Activated CD4-positive, CD25-positive, alpha-beta regulatory T cell (primary cell): ENCODE data around the gene RAD23A.
"Not testable (repeated sequence)": the region's sequence is repeated elsewhere in the genome, so short reads cannot be mapped to it uniquely, and the experiment has no call there.

Experiments
- DNase-seq, 4 experiments: peaks; one replicate each; lab custom pipeline; 2025; lab: John Stamatoyannopoulos, UW

The RAD23A gene

DNA sequence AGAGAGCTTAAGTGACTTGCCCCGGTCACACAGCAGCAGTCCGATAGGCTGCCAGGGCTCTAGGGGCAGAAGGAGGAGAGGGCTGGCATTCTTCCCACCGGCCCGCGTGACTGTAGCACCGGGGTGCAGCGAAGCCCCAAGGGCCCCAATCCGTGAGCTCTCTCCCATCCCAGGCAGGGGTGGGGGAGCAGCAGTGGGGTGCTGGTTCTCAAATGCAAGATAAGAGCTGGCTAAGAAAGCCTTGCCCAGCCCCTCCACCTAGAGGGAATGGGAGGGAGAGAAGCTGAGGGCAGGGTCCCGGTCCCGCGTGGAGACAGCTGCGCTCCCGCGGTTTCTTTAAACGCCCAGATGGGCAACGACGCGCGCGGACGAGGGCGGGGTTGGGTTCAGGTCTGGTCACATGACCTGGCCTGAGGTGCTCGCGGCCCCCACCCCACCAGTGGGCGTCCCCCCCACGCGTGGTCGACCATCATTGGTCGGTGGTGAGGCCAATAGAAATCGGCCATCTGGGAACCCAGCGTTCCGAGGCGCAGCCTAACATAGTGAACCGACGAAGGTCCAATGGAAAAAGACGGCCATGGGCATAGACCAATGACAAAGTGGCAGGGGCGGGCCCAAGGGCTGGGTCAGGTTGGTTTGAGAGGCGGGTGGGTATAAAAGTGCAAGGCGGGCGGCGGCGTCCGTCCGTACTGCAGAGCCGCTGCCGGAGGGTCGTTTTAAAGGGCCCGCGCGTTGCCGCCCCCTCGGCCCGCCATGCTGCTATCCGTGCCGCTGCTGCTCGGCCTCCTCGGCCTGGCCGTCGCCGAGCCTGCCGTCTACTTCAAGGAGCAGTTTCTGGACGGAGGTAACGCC lies 7.5 kb upstream of the RAD23A start, which contains the start of gene CALR:
Gene CALR (plus strand): TSS at position 683 of the 852 bp plus-strand sequence. CDS start 71 bp downstream, at position 754.
- DNase-seq, result peak; percentile 96 to 99 (median 98)

DNA sequence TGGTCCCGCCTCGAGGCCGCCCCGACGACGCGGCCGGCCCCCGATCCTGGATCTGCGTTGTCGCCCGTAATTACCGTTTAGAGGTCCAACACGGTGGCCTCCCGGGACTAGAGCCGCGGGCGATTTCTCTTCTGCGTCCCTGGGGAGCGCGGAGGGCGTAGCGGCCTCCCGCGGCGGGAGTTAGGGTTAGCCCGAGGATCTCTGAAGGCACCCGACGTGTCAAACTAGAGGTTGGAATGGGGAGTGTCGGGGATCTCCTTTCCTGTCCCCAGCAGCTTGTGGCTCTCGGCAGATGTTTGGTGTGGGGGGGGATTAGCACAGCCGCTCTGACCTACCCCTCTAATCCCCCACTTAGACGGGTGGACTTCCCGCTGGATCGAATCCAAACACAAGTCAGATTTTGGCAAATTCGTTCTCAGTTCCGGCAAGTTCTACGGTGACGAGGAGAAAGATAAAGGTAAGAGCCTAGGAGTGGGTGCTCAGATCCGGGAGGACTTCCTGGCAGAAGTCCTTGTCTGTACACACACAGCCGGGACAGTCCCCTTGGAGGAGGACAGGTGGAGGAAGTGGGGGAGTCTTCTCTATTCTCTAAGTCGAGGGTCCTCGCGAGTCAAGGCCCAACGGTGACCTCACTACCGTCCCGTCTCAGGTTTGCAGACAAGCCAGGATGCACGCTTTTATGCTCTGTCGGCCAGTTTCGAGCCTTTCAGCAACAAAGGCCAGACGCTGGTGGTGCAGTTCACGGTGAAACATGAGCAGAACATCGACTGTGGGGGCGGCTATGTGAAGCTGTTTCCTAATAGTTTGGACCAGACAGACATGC lies 6.7 kb upstream of the RAD23A start:
- no peak for DNase-seq

- DNase-seq, result no peak
Measured at GRCh38 chr19:12939975-12940423, 5.7 kb upstream of the RAD23A start.

DNA sequence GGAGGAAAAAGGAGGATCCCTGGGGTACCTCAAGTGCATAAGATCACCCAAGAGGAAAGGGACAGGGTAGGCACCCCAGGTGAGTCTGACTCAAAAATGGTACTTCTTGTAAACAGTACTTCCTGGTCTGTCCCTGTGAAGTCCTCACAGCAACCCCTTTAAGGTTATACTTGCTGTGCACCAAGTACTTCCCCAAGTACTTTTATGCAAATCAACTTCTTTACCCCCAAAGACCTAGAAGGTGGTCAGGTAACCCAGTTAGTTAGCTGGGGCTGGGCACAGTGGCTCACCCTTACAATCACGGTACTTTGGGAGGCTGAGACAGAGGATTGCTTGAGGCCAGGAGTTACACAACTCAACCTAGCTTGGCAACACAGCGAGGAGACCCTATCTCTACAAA lies 4.8 kb upstream of the RAD23A start:
- no peak for DNase-seq

DNA sequence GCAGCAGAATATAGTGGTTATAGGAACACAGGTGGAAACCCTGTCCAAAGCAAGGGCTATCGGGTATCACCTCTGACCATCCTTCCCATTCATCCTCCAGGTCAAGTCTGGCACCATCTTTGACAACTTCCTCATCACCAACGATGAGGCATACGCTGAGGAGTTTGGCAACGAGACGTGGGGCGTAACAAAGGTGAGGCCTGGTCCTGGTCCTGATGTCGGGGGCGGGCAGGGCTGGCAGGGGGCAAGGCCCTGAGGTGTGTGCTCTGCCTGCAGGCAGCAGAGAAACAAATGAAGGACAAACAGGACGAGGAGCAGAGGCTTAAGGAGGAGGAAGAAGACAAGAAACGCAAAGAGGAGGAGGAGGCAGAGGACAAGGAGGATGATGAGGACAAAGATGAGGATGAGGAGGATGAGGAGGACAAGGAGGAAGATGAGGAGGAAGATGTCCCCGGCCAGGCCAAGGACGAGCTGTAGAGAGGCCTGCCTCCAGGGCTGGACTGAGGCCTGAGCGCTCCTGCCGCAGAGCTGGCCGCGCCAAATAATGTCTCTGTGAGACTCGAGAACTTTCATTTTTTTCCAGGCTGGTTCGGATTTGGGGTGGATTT lies 2.1 kb upstream of the RAD23A start:
- DNase-seq, result no peak

GRCh38 chr19:12944104-12944674 lies 1.5 kb upstream of the RAD23A start:
- no peak for DNase-seq

- peak; percentile 25 to 53 (median 42) for DNase-seq
Measured at GRCh38 chr19:12946092-12946721, 545 bp downstream of the RAD23A start.

DNA sequence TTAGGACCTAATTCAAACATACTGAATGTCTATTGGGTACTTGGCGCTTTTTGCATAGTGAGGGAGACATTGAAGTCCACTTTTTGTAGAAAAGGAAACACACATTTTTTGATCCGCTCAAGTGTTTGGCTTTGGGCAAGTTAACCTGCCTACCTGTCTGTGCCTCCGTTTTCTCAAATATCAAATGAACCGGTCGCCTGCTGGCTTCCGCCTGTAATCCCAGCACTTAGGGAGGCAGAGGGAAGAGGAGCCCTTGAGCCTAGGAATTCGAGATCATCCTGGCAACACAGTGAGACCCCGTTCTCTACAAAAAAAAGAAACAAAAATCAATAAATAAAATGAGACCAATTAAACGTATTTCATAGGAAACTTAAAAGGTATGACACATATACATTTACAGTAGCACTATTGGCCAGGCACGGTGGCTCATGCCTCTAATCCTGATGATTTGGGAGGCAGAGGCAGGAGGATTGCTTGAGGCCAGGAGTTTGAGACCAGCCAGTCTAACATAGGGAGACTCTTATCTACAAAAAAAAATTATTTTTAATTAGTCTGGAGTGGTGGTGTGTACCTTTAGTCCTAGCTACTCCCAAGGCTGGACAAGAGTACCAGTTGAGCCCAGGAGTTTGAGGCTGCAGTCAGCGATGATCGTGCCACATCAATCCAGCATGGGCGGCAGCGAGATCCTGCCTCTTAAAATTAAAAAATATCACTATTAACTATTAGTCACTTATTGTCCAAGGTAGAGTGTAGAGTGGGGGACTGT lies 1.3 kb downstream of the RAD23A start:
- no peak for DNase-seq

- DNase-seq, result no peak
Measured at GRCh38 chr19:12947702-12948611, 2.3 kb downstream of the RAD23A start.

DNA sequence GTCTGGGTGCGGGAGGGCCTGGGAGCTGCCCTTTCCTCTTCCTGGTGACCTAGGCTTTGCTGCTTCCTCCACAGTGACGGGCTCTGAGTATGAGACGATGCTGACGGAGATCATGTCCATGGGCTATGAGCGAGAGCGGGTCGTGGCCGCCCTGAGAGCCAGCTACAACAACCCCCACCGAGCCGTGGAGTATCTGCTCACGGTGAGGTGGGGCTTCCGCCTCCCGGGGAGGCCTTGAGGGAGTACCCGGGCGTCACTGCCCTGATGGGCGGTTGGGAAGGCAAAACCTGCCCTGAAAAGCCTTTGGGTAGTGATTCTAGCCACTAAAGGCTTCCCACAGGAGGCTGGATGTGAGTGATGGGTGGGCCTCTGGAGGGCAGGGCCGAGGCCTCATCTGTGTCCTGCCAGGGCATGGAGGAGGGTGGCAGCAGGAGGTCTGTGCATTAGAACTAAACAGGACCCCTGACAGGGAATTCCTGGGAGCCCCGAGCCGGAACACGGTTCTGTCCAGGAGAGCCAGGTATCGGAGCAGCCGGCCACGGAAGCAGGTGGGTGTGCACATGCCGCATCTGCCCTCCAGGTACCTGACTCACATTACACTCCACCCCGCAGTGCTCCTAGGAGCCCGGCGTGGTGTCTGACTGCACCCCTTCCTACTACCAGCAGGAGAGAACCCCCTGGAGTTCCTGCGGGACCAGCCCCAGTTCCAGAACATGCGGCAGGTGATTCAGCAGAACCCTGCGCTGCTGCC lies 3.1 kb downstream of the RAD23A start:
- no peak for DNase-seq

DNA sequence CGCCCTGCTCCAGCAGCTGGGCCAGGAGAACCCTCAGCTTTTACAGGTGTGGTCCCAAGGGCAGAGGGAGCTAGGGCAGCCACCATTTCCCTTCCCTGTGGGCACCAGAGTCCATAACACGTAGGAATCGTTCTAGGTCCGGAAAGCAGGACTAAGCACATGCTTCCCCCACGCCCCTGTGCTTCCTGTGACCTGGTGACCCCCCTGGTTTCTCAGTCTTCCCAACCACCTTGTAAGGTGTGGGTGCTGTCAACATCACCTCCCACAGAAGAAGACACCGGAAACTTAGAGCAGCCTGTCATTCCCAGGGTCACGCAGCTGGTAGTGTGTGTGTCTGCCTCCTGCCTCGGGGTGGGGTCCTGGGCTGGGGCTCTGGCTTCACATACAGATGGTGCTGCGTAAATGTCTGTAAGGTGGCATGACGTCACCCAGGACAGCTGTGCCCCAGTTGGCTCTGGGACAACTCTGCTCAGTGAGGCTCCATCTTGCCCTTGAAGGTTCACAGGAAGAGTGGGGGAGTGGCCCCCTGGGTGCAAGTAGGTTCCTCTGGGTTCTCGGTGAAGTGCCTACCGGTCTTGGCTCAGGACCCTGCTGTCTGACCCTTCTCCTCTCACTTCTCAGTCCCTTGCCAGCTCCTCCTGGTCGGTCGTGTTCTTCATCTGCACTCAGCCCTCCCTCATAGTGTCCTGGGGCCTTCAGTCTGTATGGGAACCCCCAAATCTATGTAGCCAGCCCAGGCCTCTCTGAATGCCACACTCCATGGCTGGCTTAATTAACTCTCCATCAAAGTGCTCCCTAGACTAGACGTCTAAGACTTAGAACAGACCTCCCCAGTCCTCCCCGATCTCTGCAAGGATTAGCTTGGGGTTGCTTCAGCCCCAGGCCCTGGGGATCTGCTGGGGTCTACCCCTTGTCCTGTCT lies 4.0 kb downstream of the RAD23A start:
- DNase-seq, result no peak

GRCh38 chr19:12952050-12952449 lies 6.4 kb downstream of the RAD23A start:
- not testable (repeated sequence) for DNase-seq

DNA sequence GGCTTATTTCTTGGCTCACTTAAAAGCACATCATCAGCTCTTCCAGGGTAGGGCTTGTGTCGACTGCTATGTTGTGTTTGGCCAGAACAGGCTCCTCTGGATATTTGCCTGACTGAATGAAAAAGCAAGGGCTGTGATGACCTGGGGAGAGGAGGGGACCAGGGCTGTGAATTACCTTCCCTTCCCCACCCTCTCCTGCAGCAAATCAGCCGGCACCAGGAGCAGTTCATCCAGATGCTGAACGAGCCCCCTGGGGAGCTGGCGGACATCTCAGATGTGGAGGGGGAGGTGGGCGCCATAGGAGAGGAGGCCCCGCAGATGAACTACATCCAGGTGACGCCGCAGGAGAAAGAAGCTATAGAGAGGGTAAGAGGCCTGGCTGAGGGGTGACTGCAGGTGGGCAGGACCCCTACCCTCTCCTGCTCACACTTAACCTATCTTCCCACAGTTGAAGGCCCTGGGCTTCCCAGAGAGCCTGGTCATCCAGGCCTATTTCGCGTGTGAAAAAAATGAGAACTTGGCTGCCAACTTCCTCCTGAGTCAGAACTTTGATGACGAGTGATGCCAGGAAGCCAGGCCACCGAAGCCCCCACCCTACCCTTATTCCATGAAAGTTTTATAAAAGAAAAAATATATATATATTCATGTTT lies 7.0 kb downstream of the RAD23A start:
- DNase-seq, result no peak

DNA sequence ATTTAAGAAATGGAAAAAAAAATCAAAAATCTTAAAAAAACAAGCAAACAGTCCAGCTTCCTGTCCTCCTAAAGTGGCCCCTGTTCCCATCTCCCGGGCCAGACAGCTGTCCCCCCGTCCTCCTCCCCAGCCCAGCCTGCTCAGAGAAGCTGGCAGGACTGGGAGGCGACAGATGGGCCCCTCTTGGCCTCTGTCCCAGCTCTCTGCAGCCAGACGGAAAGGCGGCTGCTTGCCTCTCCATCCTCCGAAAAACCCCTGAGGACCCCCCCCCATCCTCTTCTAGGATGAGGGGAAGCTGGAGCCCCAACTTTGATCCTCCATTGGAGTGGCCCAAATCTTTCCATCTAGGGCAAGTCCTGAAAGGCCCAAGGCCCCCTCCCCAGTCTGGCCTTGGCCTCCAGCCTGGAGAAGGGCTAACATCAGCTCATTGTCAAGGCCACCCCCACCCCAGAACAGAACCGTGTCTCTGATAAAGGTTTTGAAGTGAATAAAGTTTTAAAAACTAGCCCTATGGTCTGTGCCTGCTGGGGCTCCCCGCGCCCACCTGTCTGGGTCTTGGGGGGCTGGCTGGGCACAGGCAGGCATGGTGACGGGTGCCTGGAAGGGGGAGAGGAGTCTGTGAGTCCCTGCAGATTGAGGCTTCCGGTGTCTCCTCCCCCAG lies 7.6 kb downstream of the RAD23A start:
- no peak for DNase-seq

GRCh38 chr19:12953799-12954611 lies 8.3 kb downstream of the RAD23A start:
- no peak for DNase-seq

GRCh38 chr19:12954612-12954962 lies 8.9 kb downstream of the RAD23A start:
- no peak for DNase-seq
